Lung (tissue), 12 donors: ENCODE results near the gene NAGPA. TPM values are rescaled to one million over a fixed set of nuclear protein-coding genes. Genes with fewer than 3 reads are reported as not detected.

Source experiments
- ATAC-seq: fragments of 200-7000 bp; cut with Tn5 transposase; one replicate; pipeline ENCODE4 v1.9.1; 2020; ENCODE audit warnings: moderate number of reproducible peaks; ENCODE audit not compliant: insufficient read depth, low FRiP score
- DNase-seq, 3 donors: peaks; one replicate each; pipeline ENCODE4 v3.0.0-alpha.2; 2013 to 2017
- H3K27ac ChIP-seq, 2 donors: one replicate each; pipeline ENCODE4 v1.5.1; 2013; ENCODE audit warnings: mild to moderate bottlenecking in 2 of 2, moderate library complexity in 2 of 2, control low read depth in 1 of 2, inconsistent platforms in 1 of 2, low read depth in 1 of 2, low read length in 1 of 2
- H3K27me3 ChIP-seq, 3 donors: one replicate each; pipeline ENCODE4 v1.5.1; 2013; ENCODE audit warnings: low read length in 2 of 3; ENCODE audit not compliant: control insufficient read depth in 3 of 3, insufficient read depth in 3 of 3
- H3K36me3 ChIP-seq, 4 donors: one replicate each; pipeline ENCODE4 v1.5.1; 2013; ENCODE audit warnings: low read length in 4 of 4, mild to moderate bottlenecking in 1 of 4, moderate library complexity in 1 of 4; ENCODE audit not compliant: control insufficient read depth in 4 of 4, insufficient read depth in 4 of 4
- H3K4me1 ChIP-seq, 5 donors: one replicate each; pipeline ENCODE4 v1.5.1; 2013; ENCODE audit warnings: low read length in 5 of 5, mild to moderate bottlenecking in 2 of 5, moderate library complexity in 1 of 5; ENCODE audit not compliant: control insufficient read depth in 5 of 5, insufficient read depth in 5 of 5
- H3K4me3 ChIP-seq: one replicate; pipeline ENCODE4 v1.5.1; 2013; ENCODE audit warnings: mild to moderate bottlenecking, control low read depth, moderate library complexity
- H3K9ac ChIP-seq, 2 donors: one replicate each; pipeline ENCODE4 v1.5.1; 2013; ENCODE audit warnings: low read length in 2 of 2, control low read depth in 1 of 2; ENCODE audit not compliant: insufficient read depth in 1 of 2
- H3K9me3 ChIP-seq, 4 donors: one replicate each; pipeline ENCODE4 v1.5.1; 2013; ENCODE audit warnings: low read length in 3 of 4, mild to moderate bottlenecking in 1 of 4, moderate library complexity in 1 of 4; ENCODE audit not compliant: control insufficient read depth in 4 of 4, insufficient read depth in 3 of 4
- WGBS, 2 donors: extraction: QIAGEN DNeasy Blood & Tissue Kit; methylation state at CpG; one replicate each; pipeline ENCODE4 v1.1.7; 2013; 5-methylcytosine and 5-hydroxymethylcytosine counted together
- polyA plus RNA-seq, 2 donors: library from polyadenylated mRNA; stranded (reverse); fragments of 200-250 nt; gene quantifications; one replicate each; pipeline ENCODE4 v1.2.1, GENCODE V29; 2013
- total RNA-seq, 2 donors: library from RNA; depleted of rRNA in 1 of 2; stranded (reverse); fragments of >200 nt in 1 of 2; gene quantifications; one replicate each; pipeline ENCODE4 v1.2.1, GENCODE V29; 2014 to 2021
- TF ChIP-seq, protein P1 (sequence below): IDR thresholded peaks from 2 replicates; pipeline ENCODE4 v1.5.1; 2012; ENCODE audit warnings: mild to moderate bottlenecking; ENCODE audit errors: control extremely low read depth, extremely low read depth
- donor health status: control.
- donor health status: control.
- donor health status: Bipolar disorder and iron deficiency.
- donor health status: healthy.
- donor health status: DM: yes; HTN: yes; CAD: no.

Gene NAGPA
- total and polyA plus RNA-seq, 4 donors, result 7.8 to 20.3 (median 12.5) TPM

GRCh38 chr16:4987580-4988374 lies 46.0 kb downstream of the NAGPA start:
- no peak for ATAC-seq

GRCh38 chr16:4987250-4987579 lies 46.5 kb downstream of the NAGPA start:
- H3K9me3 ChIP-seq, result peaks cover 0 to 10% (median 1%) of the 10 kb centered on the region in 4 donors
- no peak overlapping the region for H3K27ac ChIP-seq
- peaks cover 0 to 3% (median 0%) of the 10 kb centered on the region in 5 donors for H3K4me1 ChIP-seq
- no peak overlapping the region for H3K4me3 ChIP-seq
- DNase-seq, result no peak
- no peak overlapping the region for H3K9ac ChIP-seq
- TF ChIP-seq, protein P1, sequence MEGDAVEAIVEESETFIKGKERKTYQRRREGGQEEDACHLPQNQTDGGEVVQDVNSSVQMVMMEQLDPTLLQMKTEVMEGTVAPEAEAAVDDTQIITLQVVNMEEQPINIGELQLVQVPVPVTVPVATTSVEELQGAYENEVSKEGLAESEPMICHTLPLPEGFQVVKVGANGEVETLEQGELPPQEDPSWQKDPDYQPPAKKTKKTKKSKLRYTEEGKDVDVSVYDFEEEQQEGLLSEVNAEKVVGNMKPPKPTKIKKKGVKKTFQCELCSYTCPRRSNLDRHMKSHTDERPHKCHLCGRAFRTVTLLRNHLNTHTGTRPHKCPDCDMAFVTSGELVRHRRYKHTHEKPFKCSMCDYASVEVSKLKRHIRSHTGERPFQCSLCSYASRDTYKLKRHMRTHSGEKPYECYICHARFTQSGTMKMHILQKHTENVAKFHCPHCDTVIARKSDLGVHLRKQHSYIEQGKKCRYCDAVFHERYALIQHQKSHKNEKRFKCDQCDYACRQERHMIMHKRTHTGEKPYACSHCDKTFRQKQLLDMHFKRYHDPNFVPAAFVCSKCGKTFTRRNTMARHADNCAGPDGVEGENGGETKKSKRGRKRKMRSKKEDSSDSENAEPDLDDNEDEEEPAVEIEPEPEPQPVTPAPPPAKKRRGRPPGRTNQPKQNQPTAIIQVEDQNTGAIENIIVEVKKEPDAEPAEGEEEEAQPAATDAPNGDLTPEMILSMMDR, result no peak
- no peak for ATAC-seq
- WGBS, 2 donors, result 2 to 3% methylated on average over 10 of the region's 10 CpGs
- no peaks in the 10 kb centered on the region for H3K36me3 ChIP-seq
- peaks cover 4 to 32% (median 19%) of the 10 kb centered on the region in 3 donors for H3K27me3 ChIP-seq

More at GRCh38 chr16:4987580-4988374, 46.0 kb downstream of the NAGPA start:
- DNase-seq, result no peak
- peaks cover 0 to 3% (median 0%) of the 10 kb centered on the region in 5 donors for H3K4me1 ChIP-seq
- 13 to 15% methylated on average over 54 to 60 of the region's 60 CpGs for WGBS, 2 donors
- peaks cover 4 to 32% (median 19%) of the 10 kb centered on the region in 3 donors for H3K27me3 ChIP-seq
- H3K27ac ChIP-seq, result no peak overlapping the region
- no peak overlapping the region for H3K9ac ChIP-seq
- H3K4me3 ChIP-seq, result no peak overlapping the region
- peaks cover 0 to 10% (median 1%) of the 10 kb centered on the region in 4 donors for H3K9me3 ChIP-seq
- no peaks in the 10 kb centered on the region for H3K36me3 ChIP-seq
- TF ChIP-seq, protein P1, result no peak

- no peak for ATAC-seq
- WGBS, 2 donors, result 68 to 76% methylated on average over 5 of the region's 5 CpGs
- DNase-seq, result no peak
- Histone ChIP-seq H3K27me3 (peaks cover 0 to 29% (median 19%) of the 10 kb centered on the region in 3 donors), H3K4me1 (peaks cover 0 to 3% (median 0%) of the 10 kb centered on the region in 5 donors), H3K27ac (no peak overlapping the region), H3K9ac (no peak overlapping the region), H3K36me3 (no peaks in the 10 kb centered on the region), H3K9me3 (peaks cover 0 to 8% (median 1%) of the 10 kb centered on the region in 4 donors), H3K4me3 (no peak overlapping the region)
- TF ChIP-seq, protein P1, result no peak
Measured at GRCh38 chr16:4984174-4984990, 49.4 kb downstream of the NAGPA start.
